GM23338 (cell line): ENCODE results near the gene KRT32. TPM values are rescaled to one million over a fixed set of nuclear protein-coding genes. Genes with fewer than 3 reads are reported as not detected.

Experiments used
- ATAC-seq: fragments of 200-7000 bp; cut with Tn5 transposase; 3 replicates; pipeline ENCODE4 v1.9.1; 2020
- DNase-seq: peaks from one replicate; pipeline ENCODE4 v3.0.0-alpha.2; 2015; ENCODE audit warnings: low spot score
- H2AFZ ChIP-seq: fragments of 200-600 bp; sonication (generic); 2 replicates; pipeline ENCODE4 v1.8.0; 2016; ENCODE audit warnings: antibody characterized with exemption, mild to moderate bottlenecking, moderate library complexity
- H3F3A ChIP-seq: fragments of 200-600 bp; sonication (generic); replicated peaks from 2 replicates; pipeline ENCODE4 v1.8.0; 2017; ENCODE audit warnings: antibody characterized with exemption, mixed run types, low read depth
- H3K27ac ChIP-seq: fragments of 200-600 bp; sonication (generic); 2 replicates; pipeline ENCODE4 v1.6.1; 2016; ENCODE audit warnings: low read depth
- H3K27me3 ChIP-seq: fragments of 200-600 bp; sonication (generic); 2 replicates; pipeline ENCODE4 v1.8.0; 2016; ENCODE audit warnings: mild to moderate bottlenecking, mixed run types, moderate library complexity; ENCODE audit not compliant: insufficient read depth
- H3K36me3 ChIP-seq: fragments of 200-600 bp; sonication (generic); 2 replicates; pipeline ENCODE4 v1.8.0; 2016; ENCODE audit warnings: mild to moderate bottlenecking; ENCODE audit not compliant: insufficient read depth
- H3K4me1 ChIP-seq: fragments of 200-600 bp; sonication (generic); 2 replicates; pipeline ENCODE4 v1.8.0; 2016; ENCODE audit warnings: mild to moderate bottlenecking, moderate library complexity; ENCODE audit not compliant: insufficient read depth
- H3K4me2 ChIP-seq: fragments of 200-600 bp; sonication (generic); 2 replicates; pipeline ENCODE4 v1.7.1; 2017; ENCODE audit warnings: mixed run types
- H3K4me3 ChIP-seq: fragments of 200-600 bp; sonication (generic); 2 replicates; pipeline ENCODE4 v1.6.1; 2016; ENCODE audit warnings: mixed run types
- H3K79me2 ChIP-seq: fragments of 200-600 bp; sonication (generic); replicated peaks from 2 replicates; pipeline ENCODE4 v1.8.0; 2017; ENCODE audit warnings: mild to moderate bottlenecking; ENCODE audit not compliant: insufficient read depth
- H3K9me2 ChIP-seq: fragments of 200-600 bp; sonication (generic); 2 replicates; pipeline ENCODE4 v1.8.0; 2017; ENCODE audit not compliant: insufficient read depth
- H4K20me1 ChIP-seq: fragments of 200-600 bp; sonication (generic); replicated peaks from 2 replicates; pipeline ENCODE4 v1.8.0; 2017; ENCODE audit warnings: mild to moderate bottlenecking; ENCODE audit not compliant: insufficient read depth
- H3K27ac Mint-ChIP-seq: 2 replicates; pipeline ENCODE4 v1.8.0; 2020; ENCODE audit warnings: inconsistent platforms, mild to moderate bottlenecking, moderate library complexity, mixed read lengths
- H3K27me3 Mint-ChIP-seq: 3 replicates; pipeline ENCODE4 v1.8.0; 2022; ENCODE audit warnings: low read depth, mild to moderate bottlenecking, moderate library complexity, mixed read lengths, inconsistent platforms; ENCODE audit not compliant: insufficient read depth, poor library complexity
- H3K36me3 Mint-ChIP-seq: 3 replicates; pipeline ENCODE4 v1.8.0; 2021; ENCODE audit warnings: low read depth, mild to moderate bottlenecking, inconsistent platforms, moderate library complexity, mixed read lengths
- H3K4me1 Mint-ChIP-seq: 3 replicates; pipeline ENCODE4 v1.8.0; 2020; ENCODE audit warnings: mild to moderate bottlenecking, inconsistent platforms, mixed read lengths
- H3K4me3 Mint-ChIP-seq: 3 replicates; pipeline ENCODE4 v1.8.0; 2021; ENCODE audit warnings: moderate library complexity, mild to moderate bottlenecking, inconsistent platforms, mixed read lengths
- H3K9me3 Mint-ChIP-seq: 3 replicates; pipeline ENCODE4 v1.8.0; 2020; ENCODE audit warnings: moderate library complexity, mild to moderate bottlenecking, inconsistent platforms, mixed read lengths
- CTCF ChIP-seq, 2 experiments: fragments of 200-600 bp in 1 of 2; sonication (generic) in 1 of 2; conservative IDR thresholded peaks; 2 replicates each; pipeline versions ENCODE4 v1.5.1 to v1.6.1; 2016 to 2017; ENCODE audit warnings: antibody characterized with exemption in 2 of 2, low read depth in 2 of 2, mild to moderate bottlenecking in 2 of 2, moderate library complexity in 1 of 2
- JUNB ChIP-seq: IDR thresholded peaks from one replicate; pipeline ENCODE4 v1.6.1; 2016; ENCODE audit warnings: antibody characterized with exemption; ENCODE audit not compliant: unreplicated experiment
- NANOG ChIP-seq: IDR thresholded peaks from 2 replicates; pipeline ENCODE4 v1.6.1; 2016; ENCODE audit warnings: antibody characterized with exemption, borderline replicate concordance
- STAT1 ChIP-seq: IDR thresholded peaks from one replicate; pipeline ENCODE4 v1.6.1; 2016; ENCODE audit warnings: antibody characterized with exemption; ENCODE audit not compliant: unreplicated experiment
- ZNF462 ChIP-seq: fragments of 250-450 bp; sonication (Bioruptor Pico); IDR thresholded peaks from 2 replicates; pipeline ENCODE4 v1.5.0; 2020; ENCODE audit warnings: mild to moderate bottlenecking, moderate library complexity
- polyA plus RNA-seq: library from polyadenylated mRNA; unstranded; fragments of >200 nt; fragmentation: Nextera tagmentation; extraction: Ambion mirVana; gene quantifications from 2 replicates; pipeline ENCODE4 v1.2.1, GENCODE V29; 2016
- total RNA-seq: library from RNA; depleted of rRNA; stranded (reverse); fragments of >200 nt; shearing (Covaris generic); gene quantifications from 2 replicates; pipeline ENCODE4 v1.2.3, GENCODE V29; 2014

KRT32 gene
- total and polyA plus RNA-seq, 2 experiments from 2014 or later = not detected

- no peak for TF ChIP-seq ZNF462
These were observed 16.3 kb upstream of the KRT32 start (continued) for GRCh38 chr17:41483531-41483930.

- Mint-ChIP-seq H3K4me1 (no peaks in the 10 kb centered on the region), H3K4me3 (no peak within 1 kb of the TSS), H3K9me3 (no peaks in the 10 kb centered on the region), H3K27me3 (peaks cover 16% of the 10 kb centered on the region), H3K36me3 (no peaks in the 10 kb centered on the region), H3K27ac (no peak within 1 kb of the TSS; the same call in 1 of the 2 replicates)
- H3F3A ChIP-seq = no peaks in the 10 kb centered on the region
- no peak within 1 kb of the TSS for H3K4me2 ChIP-seq
- DNase-seq (no peak), ATAC-seq (no peak)
- no peaks in the 10 kb centered on the region for H3K4me1 ChIP-seq
- no peaks in the 10 kb centered on the region for H3K79me2 ChIP-seq
- no peak within 1 kb of the TSS for H3K4me3 ChIP-seq
- no peaks in the 10 kb centered on the region for H4K20me1 ChIP-seq
- H2AFZ ChIP-seq = no peak within 1 kb of the TSS
- H3K27me3 ChIP-seq = no peaks in the 10 kb centered on the region
- no peak within 1 kb of the TSS for H3K27ac ChIP-seq
- no peaks in the 10 kb centered on the region for H3K36me3 ChIP-seq
- H3K9me2 ChIP-seq = no peaks in the 10 kb centered on the region; the same call in 1 of the 2 replicates
- TF ChIP-seq CTCF (conservative IDR thresholded peaks at IDR 0.05; ENCODE audit: low read depth in 2 of 2) (no peak), STAT1 (no peak), ZNF462 (no peak), JUNB (no peak), NANOG (no peak)
These were observed 13.8 kb upstream of the KRT32 start, which contains the start of gene KRT35 for GRCh38 chr17:41481036-41481435. Gene KRT35 (minus strand): TSS chr17:41481151. CDS start chr17:41481097, 54 bp downstream.
